WERI-Rb-1 (cell line): ENCODE results near the gene AJUBA.

ENCODE experiments used
- DNase-seq: peaks from one replicate; pipeline ENCODE4 v3.0.0-alpha.2; 2020
- H3K27ac ChIP-seq: fragments of 250-450 bp; sonication (Bioruptor Pico); 2 replicates; pipeline ENCODE4 v1.5.1; 2020; ENCODE audit warnings: mild to moderate bottlenecking, moderate library complexity
- H3K27me3 ChIP-seq: fragments of 250-450 bp; sonication (Bioruptor Pico); 2 replicates; pipeline ENCODE4 v1.5.1; 2021; ENCODE audit warnings: mild to moderate bottlenecking, low read depth, moderate library complexity; ENCODE audit not compliant: insufficient read depth, severe bottlenecking
- H3K36me3 ChIP-seq: fragments of 250-450 bp; sonication (Bioruptor Pico); 2 replicates; pipeline ENCODE4 v1.5.1; 2020; ENCODE audit warnings: mild to moderate bottlenecking, moderate library complexity
- H3K4me3 ChIP-seq: 2 replicates; pipeline ENCODE4 v1.5.1; 2011; ENCODE audit warnings: low read depth, mild to moderate bottlenecking, control low read depth, low read length
- H3K9me3 ChIP-seq: fragments of 250-450 bp; sonication (Bioruptor Pico); 2 replicates; pipeline ENCODE4 v1.5.1; 2021; ENCODE audit warnings: mild to moderate bottlenecking, moderate library complexity; ENCODE audit not compliant: severe bottlenecking
- CTCF ChIP-seq: IDR thresholded peaks from 2 replicates; pipeline ENCODE4 v1.5.1; 2011; ENCODE audit warnings: low read depth, mild to moderate bottlenecking, control low read depth, inconsistent platforms, low read length

Gene AJUBA

GRCh38 chr14:22922294-22922693, 60.1 kb downstream of the AJUBA start:
- peaks cover 64% of the 10 kb centered on the region for H3K36me3 ChIP-seq
- no peak overlapping the region for H3K27ac ChIP-seq

More at GRCh38 chr14:22922294-22922693, 60.1 kb downstream of the AJUBA start:
- Histone ChIP-seq H3K4me3 (no peak overlapping the region), H3K27me3 (no peaks in the 10 kb centered on the region), H3K9me3 (no peaks in the 10 kb centered on the region)
- TF ChIP-seq CTCF = no peak
- DNase-seq = no peak
